Effector CD8-positive, alpha-beta T cell (primary cell): Measurements from ENCODE around the gene TRPC4.

Experiments
- DNase-seq: peaks from one replicate; lab custom pipeline; 2025; lab: John Stamatoyannopoulos, UW

Gene TRPC4

DNA sequence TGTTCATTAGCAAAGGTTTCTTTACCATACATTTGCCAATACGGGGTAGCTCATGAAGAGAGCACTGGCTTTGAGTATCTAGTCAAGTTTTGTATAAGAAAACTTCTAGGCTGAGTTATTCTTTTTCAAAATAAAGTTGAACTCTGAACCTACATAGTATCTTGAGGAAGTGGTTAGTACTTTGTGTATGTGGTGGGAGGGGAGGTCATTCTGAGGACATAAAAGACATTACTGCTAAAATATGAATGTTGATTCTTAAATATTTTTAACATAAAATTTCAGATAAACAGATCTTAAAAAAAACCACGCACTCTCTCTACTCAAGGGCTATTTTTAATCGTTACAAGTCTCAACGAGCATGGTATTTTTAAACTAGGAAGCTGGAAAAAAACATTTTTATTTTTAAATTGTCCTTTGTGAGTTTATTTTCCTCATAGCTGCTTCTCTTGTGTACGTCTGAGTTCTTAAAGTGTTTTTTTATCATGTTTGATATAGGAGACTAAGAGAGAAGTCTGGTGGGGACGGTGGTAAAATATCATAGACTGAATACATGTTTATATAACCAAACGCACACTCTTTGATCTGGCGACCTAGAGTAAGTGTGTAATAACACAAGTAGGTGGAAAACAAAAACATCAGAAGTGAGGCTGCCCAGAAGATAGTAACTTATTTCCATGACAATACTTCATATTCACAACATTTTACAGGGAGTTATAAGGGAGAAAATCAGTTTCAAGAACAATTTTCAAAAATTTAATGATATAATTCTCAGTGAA is 153.0 kb downstream of the TRPC4 start:
- no peak for DNase-seq

DNA sequence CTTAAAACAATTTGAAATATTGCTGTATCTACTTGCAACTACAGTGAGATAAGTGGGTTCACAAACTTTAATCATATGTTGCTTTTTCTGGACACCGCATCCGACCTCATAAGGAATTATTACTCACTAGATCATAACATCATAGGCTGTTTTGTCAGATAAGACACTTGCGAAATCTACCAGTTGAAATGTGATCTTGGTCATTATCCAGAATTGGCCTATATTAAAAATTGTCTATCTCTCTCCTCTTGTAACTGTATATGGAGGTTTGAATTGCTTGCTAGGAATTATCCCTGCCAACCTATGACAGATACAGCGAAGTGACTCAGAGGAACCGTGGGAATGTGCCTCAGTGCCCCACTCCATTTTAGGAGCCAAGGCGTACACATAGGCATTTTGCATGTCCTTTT is 154.0 kb downstream of the TRPC4 start:
- DNase-seq = no peak

GRCh38 chr13:37709318-37709717 is 160.3 kb downstream of the TRPC4 start:
- no peak for DNase-seq

GRCh38 chr13:37707739-37708500 is 161.7 kb downstream of the TRPC4 start:
- DNase-seq = no peak

DNA sequence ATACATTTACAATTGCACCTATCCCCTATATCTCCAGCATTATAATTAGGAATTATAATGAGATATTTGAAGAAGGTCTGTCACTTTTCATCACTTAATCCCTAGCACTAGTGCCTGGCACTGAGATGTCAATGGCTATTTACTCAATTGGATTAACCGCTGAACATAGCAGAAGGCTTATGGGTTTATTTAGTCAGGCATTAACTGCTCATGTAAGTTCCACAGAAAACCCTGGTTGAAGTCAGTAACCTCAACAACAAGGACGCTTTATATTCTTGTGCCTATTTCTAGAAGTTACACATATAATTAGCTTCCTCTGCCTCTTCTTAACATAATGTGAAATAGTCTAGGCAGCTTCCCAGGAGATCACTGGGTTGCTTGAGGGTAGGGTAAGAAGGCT is 163.5 kb downstream of the TRPC4 start:
- DNase-seq = no peak

GRCh38 chr13:37701972-37702371 is 167.6 kb downstream of the TRPC4 start:
- no peak for DNase-seq

GRCh38 chr13:37701306-37701705 is 168.3 kb downstream of the TRPC4 start:
- no peak for DNase-seq

DNA sequence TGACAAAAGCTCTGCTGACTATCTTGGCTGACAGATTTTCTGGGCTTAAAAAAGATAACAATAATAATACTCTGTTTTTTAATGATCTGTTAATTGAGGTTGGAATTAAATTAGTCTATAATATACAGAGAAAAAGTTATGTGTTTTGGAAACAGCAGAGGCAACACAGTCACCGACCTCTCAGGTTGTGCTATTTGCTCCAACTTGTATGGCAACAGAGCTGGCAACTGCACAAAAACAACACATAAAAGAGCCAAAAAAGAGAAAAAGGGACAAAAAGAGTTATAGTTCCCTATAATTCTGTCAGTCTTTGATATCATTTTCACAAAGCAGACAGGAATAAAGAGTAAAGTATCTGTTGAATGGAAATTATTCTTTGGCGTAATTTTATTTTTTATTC is 168.7 kb downstream of the TRPC4 start:
- no peak for DNase-seq

GRCh38 chr13:37695200-37695599 is 174.4 kb downstream of the TRPC4 start:
- no peak for DNase-seq

GRCh38 chr13:37690361-37690760 is 179.2 kb downstream of the TRPC4 start:
- DNase-seq = no peak

DNA sequence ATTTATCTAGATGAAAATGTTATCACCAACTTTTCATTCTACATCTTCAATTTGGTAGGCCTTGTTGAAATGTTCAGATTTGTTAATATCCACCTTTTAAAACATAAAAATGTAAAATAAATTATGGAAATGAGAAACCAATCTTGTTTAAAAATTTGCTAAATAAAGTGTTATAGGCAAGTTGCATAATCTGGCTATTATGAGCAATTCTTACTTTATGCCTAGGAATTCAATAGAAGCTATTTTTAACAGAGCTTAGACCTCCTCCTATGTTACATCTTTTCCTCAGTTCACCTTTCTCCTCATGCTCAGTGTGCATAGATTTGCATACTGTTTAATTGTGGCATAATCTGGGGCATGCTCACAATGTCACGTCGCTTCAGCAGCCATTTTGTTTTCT is 183.1 kb downstream of the TRPC4 start:
- no peak for DNase-seq

DNA sequence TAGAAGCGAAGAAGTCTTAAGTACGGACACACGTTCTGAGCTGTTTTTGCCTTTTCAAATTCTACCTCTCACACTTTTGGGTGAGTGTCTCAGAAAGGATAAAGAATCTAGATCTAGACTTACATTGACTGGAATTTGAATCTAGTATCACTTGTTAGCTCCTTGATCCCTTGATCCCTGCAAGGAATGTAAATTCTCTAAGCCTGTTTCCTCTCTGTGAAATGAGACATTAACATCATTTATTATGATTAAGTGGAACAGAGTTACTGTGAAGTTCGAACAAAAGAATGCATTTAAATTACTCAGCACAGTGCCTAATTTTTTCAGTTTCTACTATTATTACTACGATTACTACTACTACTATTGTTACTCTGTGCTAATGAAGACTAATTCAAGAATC is 184.4 kb downstream of the TRPC4 start:
- DNase-seq = no peak

GRCh38 chr13:37682496-37682895 is 187.1 kb downstream of the TRPC4 start:
- no peak for DNase-seq

- DNase-seq = no peak
Observed at GRCh38 chr13:37681281-37682032, 188.1 kb downstream of the TRPC4 start.

DNA sequence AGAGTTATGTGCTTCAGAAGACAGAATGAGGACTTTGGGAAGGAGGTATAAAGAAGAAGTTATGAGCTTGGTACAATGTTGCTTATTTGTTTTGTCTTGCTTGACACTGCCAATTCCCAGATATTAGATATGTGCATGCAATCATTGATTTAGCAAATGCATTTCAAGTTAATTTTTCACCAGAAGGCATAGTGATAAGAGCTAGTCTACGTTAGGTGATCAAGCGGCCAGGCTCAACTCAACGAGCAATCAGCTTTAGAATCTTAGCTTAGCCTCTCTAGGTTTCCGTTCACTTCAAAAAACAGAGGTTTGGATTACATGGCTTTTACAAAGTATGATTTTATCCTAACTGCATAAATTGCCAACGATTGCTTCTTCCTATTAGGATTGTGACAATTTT is 189.4 kb downstream of the TRPC4 start:
- DNase-seq = no peak

DNA sequence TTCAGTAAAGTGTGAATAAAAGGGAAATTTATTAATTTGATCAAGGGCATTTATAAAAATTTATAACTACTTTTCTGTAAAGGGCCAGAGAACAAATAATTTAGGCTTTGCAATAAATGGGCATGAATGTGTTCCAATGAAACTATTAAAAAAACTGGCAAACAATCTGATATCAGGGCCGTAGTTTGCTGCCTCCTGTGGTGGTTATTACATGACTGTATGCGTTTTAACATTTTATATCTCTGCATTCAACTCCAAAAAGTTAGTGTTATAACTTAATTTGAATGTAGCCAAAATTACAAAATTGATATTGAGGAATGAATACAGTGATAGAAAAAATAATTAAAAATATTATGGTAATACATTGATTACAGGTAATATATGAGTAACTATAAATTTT is 190.5 kb downstream of the TRPC4 start:
- no peak for DNase-seq

DNA sequence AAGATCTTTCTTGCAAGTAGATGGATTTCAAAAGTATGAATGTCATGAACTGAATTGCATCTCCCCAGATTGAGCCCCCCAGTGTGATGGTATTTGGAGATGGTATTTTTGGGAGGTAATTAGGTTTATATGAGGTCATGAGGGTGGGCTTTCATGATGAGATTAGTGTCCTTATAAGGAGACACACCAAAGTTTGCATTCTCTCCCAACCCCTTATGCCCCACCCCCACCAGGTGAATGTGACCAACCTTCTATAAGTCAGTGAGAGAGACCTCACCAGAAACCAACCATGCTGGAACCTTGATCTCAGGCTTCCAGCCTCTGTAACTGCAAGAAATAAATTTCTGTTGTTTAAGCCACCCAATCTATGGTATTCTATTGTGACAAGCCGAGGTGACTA is 199.7 kb downstream of the TRPC4 start:
- DNase-seq = no peak

DNA sequence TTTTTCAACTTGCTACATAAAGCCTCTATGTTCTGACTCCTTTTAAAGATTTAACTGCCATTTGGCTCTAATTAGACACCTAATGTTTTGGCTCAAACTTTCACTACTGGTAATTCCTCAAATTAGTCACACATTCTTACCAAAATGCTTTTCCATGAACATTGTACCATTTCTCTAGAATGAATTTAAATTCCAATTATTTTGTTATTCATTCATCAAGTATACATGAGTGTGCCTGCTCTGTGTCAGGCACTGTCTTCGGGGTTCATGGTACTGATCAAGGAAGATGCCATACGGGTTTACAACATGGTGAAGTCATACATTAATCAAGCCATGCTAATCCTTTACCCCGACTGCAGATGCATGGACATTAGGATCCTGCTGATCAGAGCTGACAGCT is 201.9 kb downstream of the TRPC4 start:
- DNase-seq = no peak

DNA sequence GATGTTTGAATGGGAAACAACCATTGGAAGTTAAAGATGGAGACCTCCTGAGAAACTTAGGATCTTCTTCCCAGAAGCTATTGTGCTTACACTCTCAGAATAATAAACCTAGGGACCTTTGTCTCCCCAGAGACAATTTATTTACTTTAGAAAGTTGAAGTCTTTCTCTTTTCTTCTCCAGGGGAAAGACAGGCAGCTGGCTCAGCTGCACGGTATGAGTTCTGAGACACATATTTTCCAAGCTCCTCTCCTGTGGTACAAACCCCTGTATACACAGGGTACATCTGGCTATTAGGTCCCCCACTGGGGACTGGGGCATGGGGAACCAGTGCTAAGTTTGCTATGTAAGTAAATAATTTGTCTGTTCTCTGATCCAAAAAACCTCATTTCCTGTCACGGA is 203.5 kb downstream of the TRPC4 start:
- DNase-seq = no peak

- no peak for DNase-seq
Observed at GRCh38 chr13:37665420-37665819, 204.2 kb downstream of the TRPC4 start.

GRCh38 chr13:37663724-37664123 is 205.8 kb downstream of the TRPC4 start:
- no peak for DNase-seq

DNA sequence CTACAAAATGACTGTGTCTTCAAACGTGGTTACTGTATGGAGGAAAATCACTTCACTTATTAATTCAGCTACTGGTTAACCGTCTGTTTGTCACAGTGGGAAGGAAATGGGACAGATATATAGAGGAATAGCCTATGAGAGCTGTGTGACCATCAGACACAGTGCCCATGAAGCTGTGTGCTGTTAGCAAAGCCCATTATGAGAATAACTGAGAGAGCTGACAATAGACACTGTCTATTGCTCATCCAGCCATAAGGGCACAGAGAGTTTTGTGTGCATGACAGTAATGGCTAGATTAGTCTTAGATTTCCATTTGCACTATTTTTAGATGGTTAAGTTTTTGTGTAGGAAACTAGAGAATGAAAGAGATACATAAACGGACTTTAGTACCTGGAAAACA is 206.9 kb downstream of the TRPC4 start:
- no peak for DNase-seq

GRCh38 chr13:37657956-37658355 is 211.6 kb downstream of the TRPC4 start:
- no peak for DNase-seq
